SK-N-SH (cell line): Measurements from ENCODE around the gene NEU4.

Experiments used
- EP300 ChIP-seq, 2 experiments: IDR thresholded peaks; 2 replicates each; pipeline versions ENCODE4 v1.4.0 to v1.6.1; 2012; ENCODE audit warnings: borderline replicate concordance in 1 of 2, low read depth in 1 of 2, low read length in 1 of 2
- EZH2phosphoT487 ChIP-seq: fragments of 200-600 bp; sonication (generic); IDR thresholded peaks from 2 replicates; pipeline ENCODE4 v1.6.1; 2017; ENCODE audit warnings: low read depth, mixed run types, mild to moderate bottlenecking, antibody characterized with exemption, moderate library complexity, borderline replicate concordance
- FOXJ3 ChIP-seq: sonication (generic); formaldehyde crosslinking; IDR thresholded peaks from 2 replicates; pipeline ENCODE4 v1.5.1; 2020; ENCODE audit warnings: mild to moderate bottlenecking, missing genetic modification reagents
- POLR2AphosphoS5 ChIP-seq: IDR thresholded peaks from 2 replicates; pipeline ENCODE4 v1.6.1; 2012; ENCODE audit warnings: low read depth, low read length
- RAD21 ChIP-seq: IDR thresholded peaks from 2 replicates; pipeline ENCODE4 v1.6.1; 2012; ENCODE audit warnings: mild to moderate bottlenecking, low read length
- RCOR1 ChIP-seq: fragments of 150-350 bp; IDR thresholded peaks from 2 replicates; pipeline ENCODE4 v1.6.1; 2017; ENCODE audit warnings: antibody characterized with exemption, low read length
- RFX5 ChIP-seq: IDR thresholded peaks from 2 replicates; pipeline ENCODE4 v1.6.1; 2012; ENCODE audit warnings: mild to moderate bottlenecking, improper control_type of control experiment, low read length
- YY1 ChIP-seq: IDR thresholded peaks from 2 replicates; pipeline ENCODE4 v1.4.0; 2012; ENCODE audit warnings: low read depth, mild to moderate bottlenecking
- TF ChIP-seq, protein P1 (sequence below): fragments of 200-600 bp; sonication (generic); IDR thresholded peaks from 2 replicates; pipeline ENCODE4 v1.6.1; 2017; ENCODE audit warnings: antibody characterized with exemption, mild to moderate bottlenecking, moderate library complexity
- TF ChIP-seq, protein P2 (sequence below): IDR thresholded peaks from 2 replicates; pipeline ENCODE4 v1.4.0; 2012; ENCODE audit warnings: low read depth, borderline replicate concordance
- TF ChIP-seq, protein P3 (sequence below): IDR thresholded peaks from 2 replicates; pipeline ENCODE4 v1.4.0; 2012; ENCODE audit warnings: low read depth
- TF ChIP-seq, protein P4 (sequence below): IDR thresholded peaks from 2 replicates; pipeline ENCODE4 v1.6.1; 2012; ENCODE audit warnings: mild to moderate bottlenecking, low read depth, low read length, moderate library complexity

DNA sequence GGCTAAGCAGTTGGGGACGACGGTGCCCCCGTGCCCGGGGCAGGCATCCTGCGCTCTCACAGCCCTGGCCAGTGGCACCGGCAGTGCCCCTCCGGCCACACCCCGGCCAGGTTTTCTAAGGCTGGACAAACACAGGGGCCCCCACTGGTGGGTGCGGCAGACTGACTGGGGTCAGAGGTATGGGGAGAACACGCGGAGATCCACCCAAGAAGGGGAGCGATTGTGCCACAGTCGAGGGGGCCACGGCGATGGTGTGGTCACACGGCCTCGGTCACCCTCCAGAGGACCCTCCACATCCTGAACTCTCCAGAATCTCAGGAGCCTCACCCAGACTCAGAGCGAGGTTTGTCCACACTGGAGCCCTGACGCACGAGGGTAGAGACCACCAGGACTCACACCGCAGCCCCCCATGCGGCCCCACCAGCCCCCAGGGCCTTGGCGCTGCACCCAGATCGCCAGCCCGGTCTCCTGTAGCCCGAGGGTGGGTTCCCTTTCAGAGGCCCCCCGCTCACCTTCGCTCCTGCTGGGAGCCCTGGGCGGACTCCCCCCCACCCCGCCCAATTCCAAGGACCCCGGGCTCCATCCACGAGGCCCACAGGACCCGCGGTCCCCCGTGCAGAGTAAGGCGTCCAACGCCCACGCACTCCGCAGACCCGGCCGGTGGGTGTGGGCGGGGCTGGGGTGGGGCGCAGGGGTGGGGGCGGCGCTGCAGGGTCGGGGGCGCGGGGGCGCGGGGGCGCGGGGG lies 34.5 kb downstream of the NEU4 start:
- no peak for TF ChIP-seq POLR2AphosphoS5
- TF ChIP-seq EZH2phosphoT487 = no peak
- TF ChIP-seq, protein P1, sequence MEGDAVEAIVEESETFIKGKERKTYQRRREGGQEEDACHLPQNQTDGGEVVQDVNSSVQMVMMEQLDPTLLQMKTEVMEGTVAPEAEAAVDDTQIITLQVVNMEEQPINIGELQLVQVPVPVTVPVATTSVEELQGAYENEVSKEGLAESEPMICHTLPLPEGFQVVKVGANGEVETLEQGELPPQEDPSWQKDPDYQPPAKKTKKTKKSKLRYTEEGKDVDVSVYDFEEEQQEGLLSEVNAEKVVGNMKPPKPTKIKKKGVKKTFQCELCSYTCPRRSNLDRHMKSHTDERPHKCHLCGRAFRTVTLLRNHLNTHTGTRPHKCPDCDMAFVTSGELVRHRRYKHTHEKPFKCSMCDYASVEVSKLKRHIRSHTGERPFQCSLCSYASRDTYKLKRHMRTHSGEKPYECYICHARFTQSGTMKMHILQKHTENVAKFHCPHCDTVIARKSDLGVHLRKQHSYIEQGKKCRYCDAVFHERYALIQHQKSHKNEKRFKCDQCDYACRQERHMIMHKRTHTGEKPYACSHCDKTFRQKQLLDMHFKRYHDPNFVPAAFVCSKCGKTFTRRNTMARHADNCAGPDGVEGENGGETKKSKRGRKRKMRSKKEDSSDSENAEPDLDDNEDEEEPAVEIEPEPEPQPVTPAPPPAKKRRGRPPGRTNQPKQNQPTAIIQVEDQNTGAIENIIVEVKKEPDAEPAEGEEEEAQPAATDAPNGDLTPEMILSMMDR = no peak
- no peak for TF ChIP-seq RCOR1
- no peak for TF ChIP-seq YY1
- no peak for TF ChIP-seq RAD21
- TF ChIP-seq, protein P2, sequence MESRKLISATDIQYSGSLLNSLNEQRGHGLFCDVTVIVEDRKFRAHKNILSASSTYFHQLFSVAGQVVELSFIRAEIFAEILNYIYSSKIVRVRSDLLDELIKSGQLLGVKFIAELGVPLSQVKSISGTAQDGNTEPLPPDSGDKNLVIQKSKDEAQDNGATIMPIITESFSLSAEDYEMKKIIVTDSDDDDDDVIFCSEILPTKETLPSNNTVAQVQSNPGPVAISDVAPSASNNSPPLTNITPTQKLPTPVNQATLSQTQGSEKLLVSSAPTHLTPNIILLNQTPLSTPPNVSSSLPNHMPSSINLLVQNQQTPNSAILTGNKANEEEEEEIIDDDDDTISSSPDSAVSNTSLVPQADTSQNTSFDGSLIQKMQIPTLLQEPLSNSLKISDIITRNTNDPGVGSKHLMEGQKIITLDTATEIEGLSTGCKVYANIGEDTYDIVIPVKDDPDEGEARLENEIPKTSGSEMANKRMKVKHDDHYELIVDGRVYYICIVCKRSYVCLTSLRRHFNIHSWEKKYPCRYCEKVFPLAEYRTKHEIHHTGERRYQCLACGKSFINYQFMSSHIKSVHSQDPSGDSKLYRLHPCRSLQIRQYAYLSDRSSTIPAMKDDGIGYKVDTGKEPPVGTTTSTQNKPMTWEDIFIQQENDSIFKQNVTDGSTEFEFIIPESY = no peak
- no peak for TF ChIP-seq RFX5
- TF ChIP-seq, protein P3, sequence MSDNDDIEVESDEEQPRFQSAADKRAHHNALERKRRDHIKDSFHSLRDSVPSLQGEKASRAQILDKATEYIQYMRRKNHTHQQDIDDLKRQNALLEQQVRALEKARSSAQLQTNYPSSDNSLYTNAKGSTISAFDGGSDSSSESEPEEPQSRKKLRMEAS = no peak
- no peak for TF ChIP-seq EP300 (IDR thresholded peaks at IDR 0.05; ENCODE audit: borderline replicate concordance in 1 of 2, low read depth in 1 of 2, low read length in 1 of 2)
- TF ChIP-seq, protein P4, sequence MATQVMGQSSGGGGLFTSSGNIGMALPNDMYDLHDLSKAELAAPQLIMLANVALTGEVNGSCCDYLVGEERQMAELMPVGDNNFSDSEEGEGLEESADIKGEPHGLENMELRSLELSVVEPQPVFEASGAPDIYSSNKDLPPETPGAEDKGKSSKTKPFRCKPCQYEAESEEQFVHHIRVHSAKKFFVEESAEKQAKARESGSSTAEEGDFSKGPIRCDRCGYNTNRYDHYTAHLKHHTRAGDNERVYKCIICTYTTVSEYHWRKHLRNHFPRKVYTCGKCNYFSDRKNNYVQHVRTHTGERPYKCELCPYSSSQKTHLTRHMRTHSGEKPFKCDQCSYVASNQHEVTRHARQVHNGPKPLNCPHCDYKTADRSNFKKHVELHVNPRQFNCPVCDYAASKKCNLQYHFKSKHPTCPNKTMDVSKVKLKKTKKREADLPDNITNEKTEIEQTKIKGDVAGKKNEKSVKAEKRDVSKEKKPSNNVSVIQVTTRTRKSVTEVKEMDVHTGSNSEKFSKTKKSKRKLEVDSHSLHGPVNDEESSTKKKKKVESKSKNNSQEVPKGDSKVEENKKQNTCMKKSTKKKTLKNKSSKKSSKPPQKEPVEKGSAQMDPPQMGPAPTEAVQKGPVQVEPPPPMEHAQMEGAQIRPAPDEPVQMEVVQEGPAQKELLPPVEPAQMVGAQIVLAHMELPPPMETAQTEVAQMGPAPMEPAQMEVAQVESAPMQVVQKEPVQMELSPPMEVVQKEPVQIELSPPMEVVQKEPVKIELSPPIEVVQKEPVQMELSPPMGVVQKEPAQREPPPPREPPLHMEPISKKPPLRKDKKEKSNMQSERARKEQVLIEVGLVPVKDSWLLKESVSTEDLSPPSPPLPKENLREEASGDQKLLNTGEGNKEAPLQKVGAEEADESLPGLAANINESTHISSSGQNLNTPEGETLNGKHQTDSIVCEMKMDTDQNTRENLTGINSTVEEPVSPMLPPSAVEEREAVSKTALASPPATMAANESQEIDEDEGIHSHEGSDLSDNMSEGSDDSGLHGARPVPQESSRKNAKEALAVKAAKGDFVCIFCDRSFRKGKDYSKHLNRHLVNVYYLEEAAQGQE = no peak
- no peak for TF ChIP-seq FOXJ3
